Right ventricle myocardium superior (tissue), 1 donor: ENCODE data around the gene FNBP1. TPM values are rescaled to one million over a fixed set of nuclear protein-coding genes. Genes with fewer than 3 reads are reported as not detected.
A peak's percentile ranks its signal among the peaks of the same experiment; 100 is the strongest.

Experiments used
- ATAC-seq: fragments of 200-7000 bp; cut with Tn5 transposase; one replicate; pipeline ENCODE4 v1.9.1; 2020; ENCODE audit warnings: mild to moderate bottlenecking; ENCODE audit not compliant: poor library complexity
- DNase-seq: peaks from one replicate; pipeline ENCODE4 v3.0.0-alpha.2; 2020
- intact Hi-C: fragments of 100-400 bp; cut with DNase I; formaldehyde crosslinking; loops from one replicate; pipeline ENCODE4 v1.11.2; 2022
- long read RNA-seq: library from polyadenylated mRNA; unstranded; transcript quantifications from one replicate; pipeline ENCODE4 v2.0.0, GENCODE V29; 2021
- total RNA-seq: library from RNA; stranded (reverse); fragmentation: NEBNext Ultra II Directional; extraction: Animal tissue kit (Norgen Biotek cat#: 25700); gene quantifications from one replicate; pipeline ENCODE4 v1.2.1, GENCODE V29; 2021
- donor health status: DM: no; HTN: yes; CAD: no; lungs with severe emphysema.

The FNBP1 gene
- total RNA-seq = 21.5 TPM
- long read RNA-seq, partial matches to known transcripts = 1 of 5 reads
- long read RNA-seq, other reads (novel, unspliced or antisense) = 4 of 5 reads

DNA sequence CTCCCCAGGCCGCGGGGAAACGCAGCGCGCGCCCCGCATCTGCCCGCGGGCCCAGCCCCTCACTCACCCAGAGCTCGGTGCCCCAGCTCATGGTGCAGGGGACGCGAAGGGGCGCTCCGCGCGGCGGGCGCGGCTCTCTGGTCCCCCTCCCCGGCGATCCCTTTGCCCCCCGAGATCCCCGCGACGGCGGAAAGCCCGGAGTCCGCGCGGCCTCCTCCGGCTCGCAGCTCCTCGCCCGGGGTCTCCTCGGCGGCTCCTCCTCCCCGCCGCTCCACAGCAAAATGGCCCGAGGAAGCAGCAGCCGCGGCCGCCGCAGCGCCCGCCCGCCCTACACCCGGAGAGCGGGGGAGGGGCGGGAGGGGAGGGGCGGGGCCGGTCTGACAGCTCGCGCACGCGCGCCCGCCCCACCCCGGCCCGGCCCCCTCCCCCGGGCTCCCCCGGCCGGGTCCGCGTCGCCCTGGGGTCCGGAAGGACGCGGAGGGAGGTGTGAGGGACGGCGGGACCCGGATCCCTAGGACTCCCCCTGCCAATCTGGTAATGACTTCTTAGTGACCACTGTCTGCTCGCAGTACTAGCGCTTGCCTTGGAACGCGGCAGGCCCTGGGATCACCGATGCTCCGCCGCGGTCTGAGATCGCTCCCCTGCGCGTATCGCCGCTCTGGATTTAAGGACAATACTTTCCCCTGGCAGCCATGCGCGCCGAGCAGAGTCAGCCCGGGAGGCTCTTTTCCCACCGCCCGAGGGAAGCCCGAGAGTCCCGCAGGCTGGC lies at the start of gene FNBP1:
Gene FNBP1, minus strand, starts transcription at position 305 of the 769 bp plus-strand sequence. Its CDS starts 214 bp downstream, at position 91.
- DNase-seq (peak; percentile 90), ATAC-seq (peak; percentile 97)
- intact Hi-C loops = loop anchor here (5.0 to 10.0 kb wide), 2 partner anchors 78 to 156 kb away; no protein-coding TSS in a partner anchor

DNA sequence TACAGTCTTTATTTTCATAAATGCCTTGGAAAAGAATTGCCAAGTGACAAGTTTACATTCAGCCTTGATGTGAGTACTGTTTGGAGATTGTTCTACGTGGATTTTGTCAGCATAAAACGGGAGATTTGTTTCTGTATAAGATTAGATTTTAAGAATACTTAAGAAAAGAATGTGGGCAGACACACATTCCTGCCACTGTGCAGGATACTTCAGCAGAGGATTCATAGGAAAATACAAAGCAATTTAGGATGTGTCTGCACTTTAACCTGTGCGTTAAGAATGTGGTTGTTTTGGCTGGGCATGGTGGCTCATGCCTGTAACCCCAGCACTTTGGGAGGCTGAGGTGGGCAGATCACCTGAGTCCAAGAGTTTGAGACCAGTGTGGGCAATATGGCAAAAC lies 47.9 kb upstream of the FNBP1 start:
- no peak for ATAC-seq
- intact Hi-C loops = loop anchor here (10.0 kb wide), 1 partner anchor 206 kb away; no protein-coding TSS in a partner anchor
- DNase-seq = no peak

- ATAC-seq = no peak
- intact Hi-C loops = no loop called here
- no peak for DNase-seq
Measured at GRCh38 chr9:130089141-130089540, 46.2 kb upstream of the FNBP1 start.

DNA sequence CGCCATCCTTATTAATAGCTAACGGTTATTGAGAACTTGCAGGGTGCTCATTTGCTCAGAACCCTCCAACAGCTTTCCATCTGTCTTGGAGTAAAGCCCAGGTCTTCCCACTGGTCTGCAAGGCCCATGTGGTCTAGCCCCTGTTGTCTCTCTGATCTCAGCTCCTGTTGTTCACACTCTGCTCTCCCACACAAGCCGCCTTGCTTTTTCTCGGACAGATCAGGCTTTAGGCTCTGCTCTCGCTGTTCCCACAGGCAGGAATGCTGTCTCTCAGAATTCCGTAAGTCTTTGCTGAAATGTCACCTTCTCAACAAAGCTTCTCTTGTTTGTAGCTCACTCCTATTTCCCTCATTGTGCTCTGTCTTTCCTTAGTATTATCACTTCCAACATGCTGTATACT lies 45.1 kb upstream of the FNBP1 start:
- ATAC-seq = no peak

GRCh38 chr9:130084337-130084736 lies 41.3 kb upstream of the FNBP1 start:
- DNase-seq (no peak), ATAC-seq (no peak)
- intact Hi-C loops = no loop called here

More for the DNA sequence above, 45.1 kb upstream of the FNBP1 start:
- intact Hi-C loops = no loop called here
- DNase-seq = no peak

GRCh38 chr9:130078547-130078946 lies 35.6 kb upstream of the FNBP1 start:
- DNase-seq (no peak), ATAC-seq (no peak)
- intact Hi-C loops = no loop called here

DNA sequence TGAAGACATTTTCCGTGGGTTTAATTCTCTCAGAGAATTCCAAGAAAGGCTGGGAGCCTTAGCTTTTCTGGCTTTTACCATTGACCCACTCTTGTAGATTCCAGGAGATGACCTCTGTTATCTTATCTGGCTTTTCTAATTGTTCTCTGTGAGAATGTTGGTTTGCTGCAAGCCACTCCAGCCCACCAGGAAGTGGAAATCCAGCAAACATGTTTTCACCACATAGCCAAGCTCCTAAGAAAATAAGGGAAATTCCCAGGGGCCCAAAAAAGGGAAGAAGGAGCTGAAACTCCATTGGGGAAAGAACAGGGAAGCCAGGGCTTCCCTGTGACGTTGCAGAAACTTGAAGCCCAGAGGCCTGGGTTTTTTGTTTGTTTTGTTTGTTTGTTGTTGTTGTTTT lies 30.4 kb upstream of the FNBP1 start:
- ATAC-seq = peak; percentile 26
- intact Hi-C loops = no loop called here
- DNase-seq = no peak

- DNase-seq (no peak), ATAC-seq (no peak)
- intact Hi-C loops = no loop called here
Measured at GRCh38 chr9:130072515-130073235, 29.7 kb upstream of the FNBP1 start.

DNA sequence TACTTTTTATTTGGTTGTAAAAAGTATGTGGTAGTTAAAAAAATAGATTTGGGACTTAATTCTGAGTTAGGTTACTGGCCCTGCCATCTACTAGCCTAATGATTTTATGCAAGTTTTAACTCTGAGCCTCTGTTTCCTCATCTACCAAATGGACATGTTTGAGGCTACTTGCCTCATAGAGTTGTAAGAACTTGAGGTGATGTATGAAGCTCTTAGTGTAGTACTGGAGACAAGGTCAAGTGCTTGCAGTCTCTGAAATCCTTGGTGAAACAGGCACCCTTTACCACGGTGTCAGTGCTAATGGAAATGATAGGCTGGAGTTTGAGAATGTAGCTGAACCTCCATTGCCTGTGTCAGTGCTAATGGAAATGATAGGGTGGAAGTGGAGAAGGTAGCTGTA lies 26.1 kb upstream of the FNBP1 start:
- ATAC-seq = no peak
- intact Hi-C loops = no loop called here

DNA sequence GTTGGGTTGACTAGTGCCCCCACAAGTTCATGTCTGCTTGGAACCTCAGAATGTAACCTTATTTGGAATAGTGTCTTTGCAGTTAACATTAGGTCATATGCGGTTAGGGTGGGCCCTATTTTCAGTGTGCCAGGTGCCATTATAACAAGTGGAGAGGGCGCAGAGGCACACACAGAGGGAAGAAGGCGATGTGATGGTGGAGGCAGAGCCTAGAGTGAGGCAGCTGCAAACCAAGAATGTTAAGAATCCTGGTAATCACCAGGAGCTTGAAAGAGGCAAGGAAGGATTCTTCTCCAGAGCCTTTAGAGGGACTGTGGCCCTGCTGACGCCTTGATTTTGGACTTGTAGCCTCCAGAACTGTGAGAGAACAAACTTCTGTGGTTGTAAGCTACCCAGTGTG lies 21.6 kb upstream of the FNBP1 start:
- DNase-seq (no peak), ATAC-seq (no peak)
- intact Hi-C loops = no loop called here

More for the DNA sequence above, 26.1 kb upstream of the FNBP1 start:
- DNase-seq = no peak

GRCh38 chr9:130062750-130063149 lies 19.8 kb upstream of the FNBP1 start:
- DNase-seq (no peak), ATAC-seq (no peak)
- intact Hi-C loops = no loop called here

GRCh38 chr9:130060296-130060695 lies 17.3 kb upstream of the FNBP1 start:
- intact Hi-C loops = no loop called here
- ATAC-seq = no peak

DNA sequence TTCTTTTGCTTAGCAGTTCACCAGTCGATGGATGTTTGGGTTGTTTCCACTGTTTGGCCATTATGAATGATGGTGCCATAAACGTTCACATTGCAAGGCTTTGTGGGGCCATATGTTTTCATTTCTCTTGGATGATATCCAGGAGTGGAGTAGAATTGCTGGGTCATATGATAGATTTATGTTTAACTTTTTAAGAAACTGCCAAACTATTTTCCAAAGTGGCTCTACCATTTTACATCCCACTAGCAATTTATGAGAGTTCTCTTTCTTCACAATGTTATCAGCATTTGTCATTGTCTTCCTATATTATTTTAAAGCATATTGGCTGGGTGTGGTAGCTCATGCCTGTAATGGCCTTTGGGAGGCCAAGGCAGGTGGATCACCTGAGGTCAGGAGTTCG lies 15.9 kb upstream of the FNBP1 start:
- intact Hi-C loops = loop anchor here (10.0 kb wide), 1 partner anchor 934 kb away; no protein-coding TSS in a partner anchor
- no peak for DNase-seq
- ATAC-seq = no peak

More at GRCh38 chr9:130060296-130060695, 17.3 kb upstream of the FNBP1 start:
- no peak for DNase-seq

DNA sequence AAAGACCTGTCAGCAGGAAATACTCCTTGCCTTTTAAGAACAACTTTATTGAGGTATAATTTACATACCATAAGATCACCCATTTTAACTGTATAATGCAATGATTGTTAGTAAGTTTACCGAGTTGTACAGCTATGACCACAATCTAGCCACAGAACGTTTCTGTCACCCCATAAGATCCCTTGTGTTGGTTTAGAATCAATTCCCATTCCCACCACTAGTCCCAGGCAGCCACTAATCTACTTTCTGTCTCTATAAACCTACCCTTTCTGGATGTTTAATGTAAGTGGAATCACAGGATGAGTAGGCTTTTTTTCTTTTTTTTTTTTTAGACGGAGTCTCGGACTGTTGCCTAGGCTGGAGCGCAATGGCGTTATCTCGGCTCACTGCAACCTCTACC lies 15.2 kb upstream of the FNBP1 start:
- DNase-seq = no peak
- intact Hi-C loops = loop anchor here (10.0 kb wide), 1 partner anchor 933 kb away; no protein-coding TSS in a partner anchor

GRCh38 chr9:130054820-130055219 lies 11.8 kb upstream of the FNBP1 start:
- intact Hi-C loops = loop anchor here (10.0 kb wide), 1 partner anchor 930 kb away; no protein-coding TSS in a partner anchor
- no peak for ATAC-seq

More for the DNA sequence above, 15.2 kb upstream of the FNBP1 start:
- ATAC-seq = no peak

GRCh38 chr9:130054325-130054786 lies 11.4 kb upstream of the FNBP1 start:
- intact Hi-C loops = loop anchor here (10.0 kb wide), 1 partner anchor 930 kb away; no protein-coding TSS in a partner anchor
- ATAC-seq (peak; percentile 16), DNase-seq (no peak)

More at GRCh38 chr9:130054820-130055219, 11.8 kb upstream of the FNBP1 start:
- no peak for DNase-seq

DNA sequence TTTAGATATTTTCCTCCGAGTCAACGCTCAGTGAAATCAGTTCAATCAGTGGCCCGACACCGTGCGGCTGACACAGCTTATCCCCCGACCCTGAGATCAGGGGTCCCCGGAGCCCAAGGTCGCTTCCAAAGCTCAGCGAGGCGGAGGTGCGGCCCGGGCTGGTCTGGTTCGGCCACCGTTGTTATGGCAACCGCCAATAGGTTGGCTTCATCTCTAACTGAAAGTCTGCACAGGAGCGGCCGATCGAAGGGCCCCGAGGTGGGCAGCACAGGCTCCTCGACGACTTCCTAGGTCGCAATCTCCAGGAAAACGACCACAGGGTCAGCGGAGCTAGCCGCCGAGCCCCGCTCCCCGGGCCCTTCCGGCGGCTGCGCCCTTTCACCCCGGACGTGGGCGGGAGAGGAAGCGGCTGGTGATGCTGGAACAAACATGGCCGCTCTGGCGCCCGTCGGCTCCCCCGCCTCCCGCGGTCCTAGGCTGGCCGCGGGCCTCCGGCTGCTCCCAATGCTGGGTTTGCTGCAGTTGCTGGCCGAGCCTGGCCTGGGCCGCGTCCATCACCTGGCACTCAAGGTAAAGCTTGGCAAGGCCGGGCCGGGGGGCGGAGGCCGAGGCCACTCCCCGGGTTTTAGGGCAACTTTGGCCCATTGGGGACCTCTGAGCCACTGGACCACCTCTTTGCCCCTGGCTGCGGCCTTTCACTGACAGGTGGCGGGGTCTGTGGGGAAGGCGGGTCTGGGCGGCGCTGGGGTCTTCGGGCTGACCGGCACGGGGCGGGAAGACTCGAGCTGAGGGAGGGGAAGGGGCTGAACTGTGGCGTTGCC lies 10.7 kb upstream of the FNBP1 start, which contains the start of gene GPR107:
Gene GPR107, plus strand, starts transcription at position 403 of the 821 bp plus-strand sequence. Its CDS starts 27 bp downstream, at position 430.
- intact Hi-C loops = loop anchor here (10.0 kb wide), 1 partner anchor 929 kb away; no protein-coding TSS in a partner anchor
- DNase-seq (peak; percentile 89), ATAC-seq (peak; percentile 98)

DNA sequence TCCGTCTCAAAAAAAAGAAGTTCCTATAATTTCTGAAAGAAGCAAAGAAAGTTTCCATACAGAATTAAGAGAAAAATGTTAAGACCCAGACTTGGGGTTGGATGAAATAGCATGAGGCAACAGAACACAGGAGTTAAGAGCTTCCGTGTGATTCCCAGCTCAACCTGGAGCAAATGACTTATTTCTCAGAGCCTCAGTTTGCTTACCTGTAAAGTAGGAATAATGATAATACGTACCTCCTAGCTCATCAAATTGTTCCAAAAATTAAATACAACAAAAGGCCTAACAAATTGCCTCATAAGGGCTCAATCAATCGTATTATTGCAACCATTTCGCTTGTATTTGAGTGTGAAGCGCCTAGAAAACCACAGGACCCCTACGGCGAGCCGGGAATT lies 10.1 kb upstream of the FNBP1 start:
- intact Hi-C loops = loop anchor here (10.0 kb wide), 1 partner anchor 928 kb away; no protein-coding TSS in a partner anchor
- ATAC-seq = no peak
- DNase-seq = no peak
